CD4-positive, alpha-beta T cell treated with Interleukin-21 for 1 hour (primary cell): Measurements from ENCODE around the gene HSPB8.
"Not testable (repeated sequence)": the region's sequence is repeated elsewhere in the genome, so short reads cannot be mapped to it uniquely, and the experiment has no call there.

Experiments used
- DNase-seq: peaks from one replicate; pipeline ENCODE4 v3.0.0-alpha.2; 2020

The HSPB8 gene

DNA sequence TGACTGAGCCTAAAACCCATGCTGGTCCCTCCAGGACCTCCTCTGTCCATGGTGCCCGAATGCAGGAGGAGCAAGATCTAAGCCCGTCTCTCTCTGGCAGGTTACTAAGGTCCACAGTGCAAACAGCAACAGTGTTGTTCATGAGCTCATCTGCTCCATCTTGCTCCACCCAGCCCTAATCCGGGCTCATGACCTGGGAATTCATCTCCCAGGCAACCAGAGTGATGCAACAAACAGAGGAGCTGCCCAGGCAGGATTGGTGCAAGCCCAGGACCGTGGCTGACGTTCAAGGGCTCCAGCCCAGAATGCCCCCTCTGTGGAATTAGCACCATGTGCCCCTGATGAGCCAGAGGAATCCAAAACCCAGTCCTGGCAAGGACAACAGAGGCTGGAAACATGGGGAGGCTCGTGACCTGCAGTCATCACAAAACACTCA, 29.9 kb downstream of the HSPB8 start:
- DNase-seq, result no peak

DNA sequence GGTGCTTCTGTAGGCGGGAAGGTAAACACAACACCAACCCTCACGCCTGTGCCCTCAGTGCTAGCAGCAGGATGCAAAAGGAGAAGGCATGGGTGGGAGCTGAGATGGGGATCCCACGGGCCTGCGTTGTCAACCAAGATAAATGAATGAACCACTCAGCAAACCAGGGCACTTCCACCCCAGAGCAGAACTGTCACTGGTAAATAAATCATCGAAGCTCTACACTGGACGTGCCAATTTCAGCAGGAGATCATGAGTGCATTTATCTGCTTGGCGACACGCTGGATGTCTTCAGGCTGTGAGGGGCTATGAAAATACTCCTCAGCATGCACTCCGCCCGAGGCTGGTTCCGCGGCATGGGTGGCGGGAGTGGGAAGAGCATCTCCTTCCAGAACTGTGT, 33.2 kb downstream of the HSPB8 start:
- DNase-seq, result no peak

GRCh38 chr12:119216084-119216483, 37.4 kb downstream of the HSPB8 start:
- no peak for DNase-seq

DNA sequence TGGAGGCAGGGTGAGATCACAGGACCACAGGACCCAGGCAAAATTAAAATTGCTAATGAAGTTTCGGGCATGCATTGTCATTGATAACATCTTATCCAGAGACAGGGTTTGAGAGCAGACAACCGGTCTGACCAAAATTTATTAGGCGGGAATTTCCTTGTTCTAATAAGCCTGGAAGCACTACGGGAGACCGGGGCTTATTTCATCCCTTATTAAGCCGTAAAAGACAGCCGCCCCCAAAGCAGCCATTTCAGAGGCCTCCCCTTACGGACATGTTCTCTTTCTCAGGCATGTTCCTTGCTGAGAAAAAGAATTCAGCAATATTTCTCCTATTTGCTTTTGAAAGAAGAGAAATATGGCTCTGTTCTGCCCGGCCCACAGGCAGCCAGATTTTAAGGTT, 40.1 kb downstream of the HSPB8 start:
- not testable (repeated sequence) for DNase-seq

- DNase-seq, result no peak
Measured at GRCh38 chr12:119222222-119222951, 43.7 kb downstream of the HSPB8 start.

GRCh38 chr12:119225454-119225853, 46.7 kb downstream of the HSPB8 start:
- DNase-seq, result no peak

DNA sequence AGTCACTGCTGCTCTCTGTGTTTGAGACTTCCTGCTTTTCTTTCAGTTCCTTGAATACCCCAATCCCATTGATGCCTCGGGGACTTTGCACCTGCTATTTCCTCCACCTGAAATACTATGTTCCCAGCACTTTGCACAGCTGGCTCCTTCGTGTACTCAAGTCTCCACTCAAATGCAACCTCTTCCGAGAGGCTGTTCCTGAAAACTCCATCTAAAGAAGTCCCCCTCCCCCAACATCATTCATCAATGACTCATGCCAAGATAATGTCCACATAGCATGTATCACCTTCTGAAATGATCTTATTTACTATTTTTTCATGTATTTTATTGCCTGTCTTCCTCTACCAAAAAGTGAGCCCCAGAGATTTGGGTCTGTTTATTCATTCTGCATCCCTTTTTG, 48.6 kb downstream of the HSPB8 start:
- DNase-seq, result no peak

- no peak for DNase-seq
Measured at GRCh38 chr12:119229205-119229604, 50.5 kb downstream of the HSPB8 start.

GRCh38 chr12:119229837-119230236, 51.1 kb downstream of the HSPB8 start:
- no peak for DNase-seq

- no peak for DNase-seq
Measured at GRCh38 chr12:119230807-119231206, 52.1 kb downstream of the HSPB8 start.

GRCh38 chr12:119231774-119232173, 53.0 kb downstream of the HSPB8 start:
- DNase-seq, result no peak

DNA sequence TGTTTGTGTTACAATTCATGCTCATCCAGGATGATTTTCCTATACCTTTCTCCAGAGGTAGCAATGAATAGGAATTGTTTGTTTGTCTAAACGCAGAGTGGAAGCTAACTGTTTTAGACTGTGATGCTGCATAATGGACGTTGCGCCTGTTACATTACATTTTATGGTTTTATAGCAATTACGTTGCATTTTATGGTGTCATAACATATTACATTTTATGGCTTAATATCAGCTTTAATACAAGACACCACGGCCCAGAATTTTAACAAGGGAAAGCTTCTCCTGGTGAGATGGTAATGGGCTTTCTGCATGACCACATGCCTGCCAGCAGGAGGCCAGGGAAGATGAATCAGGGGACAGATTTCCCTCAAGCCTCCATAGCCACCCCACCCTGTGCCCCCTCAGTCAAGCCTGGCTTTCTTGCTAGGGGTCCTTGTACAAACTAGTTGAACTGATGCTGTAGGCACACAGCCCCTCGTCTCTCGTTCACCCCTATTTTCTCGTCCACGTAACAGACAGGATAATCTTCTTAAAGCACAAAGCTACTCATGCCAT, 56.5 kb downstream of the HSPB8 start:
- DNase-seq, result no peak

DNA sequence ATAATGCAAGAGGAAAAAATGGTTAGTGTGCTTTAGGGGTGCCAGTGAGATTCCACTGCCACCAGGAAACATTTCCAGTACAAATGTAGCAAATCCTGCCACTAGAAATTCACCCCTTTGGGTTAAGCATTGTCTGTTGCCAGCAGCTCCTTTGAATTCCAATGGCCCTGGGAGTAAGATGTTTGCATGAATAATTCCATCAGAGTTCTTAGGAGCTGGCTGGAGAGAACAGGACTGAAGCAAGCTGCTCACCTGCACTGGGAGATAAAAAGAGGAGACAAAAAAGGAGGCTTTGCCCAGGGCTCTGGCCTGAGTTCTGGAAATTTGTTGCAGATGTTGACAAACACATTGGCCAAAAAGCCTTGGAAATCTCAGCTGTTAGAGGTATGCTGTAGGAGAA, 57.6 kb downstream of the HSPB8 start:
- no peak for DNase-seq

- no peak for DNase-seq
Measured at GRCh38 chr12:119239040-119239439, 60.3 kb downstream of the HSPB8 start.

DNA sequence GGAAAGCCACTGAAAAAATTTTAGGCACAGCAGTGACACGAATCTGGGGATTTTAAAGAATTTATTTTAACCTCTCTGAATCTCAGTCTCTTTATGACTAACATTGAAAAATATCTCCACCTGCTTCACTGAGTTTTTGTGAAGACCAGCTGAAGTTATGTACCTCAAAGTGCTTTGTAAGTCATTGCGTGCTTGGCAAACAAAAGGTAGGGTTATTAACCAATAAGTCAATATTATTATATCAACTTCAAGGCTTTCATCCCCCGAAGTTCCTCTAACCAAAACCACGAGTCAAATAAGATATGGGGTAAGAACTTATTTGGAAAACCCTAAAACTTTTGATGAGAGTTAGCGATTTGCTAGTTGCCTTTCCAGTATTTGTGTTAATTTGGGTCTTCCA, 62.3 kb downstream of the HSPB8 start:
- DNase-seq, result no peak

- DNase-seq, result no peak
Measured at GRCh38 chr12:119241580-119242169, 62.9 kb downstream of the HSPB8 start.
